ENCODE data around the gene LOC128125822.

LOC128125822 gene

DNA sequence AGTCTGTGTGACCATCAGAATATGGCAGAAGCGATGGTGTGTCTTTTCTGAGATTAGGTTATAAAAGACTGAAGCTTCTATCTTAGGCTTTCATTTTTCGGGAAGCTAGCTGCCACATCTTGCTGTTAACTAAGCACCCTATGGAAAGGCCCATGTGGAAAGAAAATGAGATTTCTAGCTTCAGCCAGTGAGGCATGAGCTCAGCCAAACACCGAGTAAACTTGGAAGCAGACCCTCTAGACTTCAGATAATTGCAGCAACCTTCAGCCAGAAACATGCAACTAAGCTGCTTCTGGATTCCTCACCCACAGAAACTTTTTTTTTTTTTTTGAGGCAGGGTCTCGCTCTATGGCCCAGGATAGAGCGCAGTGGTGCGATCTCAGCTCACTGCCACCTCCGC lies 20.6 kb downstream of the LOC128125822 start:
- Mint-ChIP-seq H3K4me1 (ENCODE audit: insufficient read depth, unreplicated experiment) (peaks cover 2% of the 10 kb centered on the region), H3K9me3 (ENCODE audit: unreplicated experiment) (no peaks in the 10 kb centered on the region), H3K27ac (ENCODE audit: low read depth, unreplicated experiment) (no peak overlapping the region), H3K36me3 (ENCODE audit: insufficient read depth, unreplicated experiment) (no peaks in the 10 kb centered on the region), H3K27me3 (ENCODE audit: insufficient read depth, unreplicated experiment) (no peaks in the 10 kb centered on the region), H3K4me3 (ENCODE audit: unreplicated experiment) (no peak overlapping the region)
- TF ChIP-seq, protein P1, sequence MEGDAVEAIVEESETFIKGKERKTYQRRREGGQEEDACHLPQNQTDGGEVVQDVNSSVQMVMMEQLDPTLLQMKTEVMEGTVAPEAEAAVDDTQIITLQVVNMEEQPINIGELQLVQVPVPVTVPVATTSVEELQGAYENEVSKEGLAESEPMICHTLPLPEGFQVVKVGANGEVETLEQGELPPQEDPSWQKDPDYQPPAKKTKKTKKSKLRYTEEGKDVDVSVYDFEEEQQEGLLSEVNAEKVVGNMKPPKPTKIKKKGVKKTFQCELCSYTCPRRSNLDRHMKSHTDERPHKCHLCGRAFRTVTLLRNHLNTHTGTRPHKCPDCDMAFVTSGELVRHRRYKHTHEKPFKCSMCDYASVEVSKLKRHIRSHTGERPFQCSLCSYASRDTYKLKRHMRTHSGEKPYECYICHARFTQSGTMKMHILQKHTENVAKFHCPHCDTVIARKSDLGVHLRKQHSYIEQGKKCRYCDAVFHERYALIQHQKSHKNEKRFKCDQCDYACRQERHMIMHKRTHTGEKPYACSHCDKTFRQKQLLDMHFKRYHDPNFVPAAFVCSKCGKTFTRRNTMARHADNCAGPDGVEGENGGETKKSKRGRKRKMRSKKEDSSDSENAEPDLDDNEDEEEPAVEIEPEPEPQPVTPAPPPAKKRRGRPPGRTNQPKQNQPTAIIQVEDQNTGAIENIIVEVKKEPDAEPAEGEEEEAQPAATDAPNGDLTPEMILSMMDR (IDR thresholded peaks at IDR 0.05; ENCODE audit: unreplicated experiment), result no peak
- DNase-seq (ENCODE audit: unreplicated experiment), result no peak
- intact Hi-C loops (cut with micrococcal nuclease), result no loop called here
- CTCF ChIA-PET, result interaction anchor here (0.6 to 1.7 kb wide), 3 partner anchors 160 to 240 kb away, joined by 3 to 8 read pairs (median 4); no protein-coding TSS in a partner anchor
- POLR2A ChIA-PET, result interaction anchor here (0.6 to 1.2 kb wide), 2 partner anchors 19 to 197 kb away, joined by 3 to 4 read pairs; no protein-coding TSS in a partner anchor
- no TSS peak for BruUV-seq (replicated peaks)

DNA sequence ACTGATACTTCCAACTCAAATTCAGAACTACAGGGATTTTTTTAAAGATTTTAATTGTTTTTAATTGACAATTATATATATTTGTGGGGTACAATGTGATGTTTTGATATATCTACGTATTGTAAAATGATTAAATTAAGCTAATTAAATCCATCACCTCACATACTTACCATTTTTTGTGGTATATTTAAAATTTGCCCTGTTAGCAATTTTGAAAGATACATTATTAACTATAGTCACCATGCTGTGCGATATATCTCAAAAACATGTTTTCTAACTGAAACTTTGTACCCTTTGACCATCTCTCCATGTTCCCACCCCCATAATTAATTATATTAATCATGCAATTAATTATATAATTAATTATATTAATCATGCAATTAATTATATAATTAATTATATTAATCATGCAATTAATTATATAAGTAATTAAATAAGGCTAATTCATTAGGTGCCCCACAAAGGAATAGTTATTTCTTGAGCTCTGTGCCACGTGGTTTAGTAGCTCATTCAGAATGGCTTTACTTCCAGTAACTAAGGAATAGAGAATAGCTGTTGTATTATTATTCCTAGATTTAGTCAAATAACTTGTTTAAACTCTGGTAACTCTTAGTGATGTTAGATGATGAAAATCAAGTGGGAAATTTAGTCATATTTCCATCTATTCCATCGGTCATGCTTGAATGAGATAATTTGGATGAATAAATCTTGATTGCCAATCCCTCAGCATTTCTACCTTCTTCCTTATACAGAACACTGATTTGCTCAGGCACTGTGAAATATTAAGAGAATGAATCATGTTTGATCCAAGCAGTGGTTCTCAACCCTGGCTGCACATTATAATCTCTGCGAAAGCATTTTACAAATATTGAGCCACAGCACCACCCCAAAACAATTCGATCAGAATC lies 25.1 kb downstream of the LOC128125822 start:
- POLR2A ChIA-PET, result interaction anchor here (0.6 to 5.8 kb wide), 18 partner anchors 9 to 248 kb away, joined by 3 to 50 read pairs (median 4); partner anchors contain the start of gene PHF3
- DNase-seq (ENCODE audit: unreplicated experiment), result no peak
- H3K27ac Mint-ChIP-seq (ENCODE audit: low read depth, unreplicated experiment), result peak overlapping the region; percentile 4
- no peaks in the 10 kb centered on the region for H3K9me3 Mint-ChIP-seq (ENCODE audit: unreplicated experiment)
- H3K4me1 Mint-ChIP-seq (ENCODE audit: insufficient read depth, unreplicated experiment), result peaks cover 7% of the 10 kb centered on the region
- H3K4me3 Mint-ChIP-seq (ENCODE audit: unreplicated experiment), result peak overlapping the region; percentile 72
- no TSS peak for BruUV-seq (replicated peaks)
- H3K36me3 Mint-ChIP-seq (ENCODE audit: insufficient read depth, unreplicated experiment), result no peaks in the 10 kb centered on the region
- intact Hi-C loops (cut with micrococcal nuclease), result loop anchor here (1.0 to 5.0 kb wide), 4 partner anchors 40 to 245 kb away; partner anchors contain the start of gene PHF3
- TF ChIP-seq, protein P1 (IDR thresholded peaks at IDR 0.05; ENCODE audit: unreplicated experiment), result no peak
- CTCF ChIA-PET, result interaction anchor here (0.6 to 6.4 kb wide), 36 partner anchors 10 to 245 kb away, joined by 3 to 61 read pairs (median 6); partner anchors contain the start of gene PHF3
- H3K27me3 Mint-ChIP-seq (ENCODE audit: insufficient read depth, unreplicated experiment), result no peaks in the 10 kb centered on the region

DNA sequence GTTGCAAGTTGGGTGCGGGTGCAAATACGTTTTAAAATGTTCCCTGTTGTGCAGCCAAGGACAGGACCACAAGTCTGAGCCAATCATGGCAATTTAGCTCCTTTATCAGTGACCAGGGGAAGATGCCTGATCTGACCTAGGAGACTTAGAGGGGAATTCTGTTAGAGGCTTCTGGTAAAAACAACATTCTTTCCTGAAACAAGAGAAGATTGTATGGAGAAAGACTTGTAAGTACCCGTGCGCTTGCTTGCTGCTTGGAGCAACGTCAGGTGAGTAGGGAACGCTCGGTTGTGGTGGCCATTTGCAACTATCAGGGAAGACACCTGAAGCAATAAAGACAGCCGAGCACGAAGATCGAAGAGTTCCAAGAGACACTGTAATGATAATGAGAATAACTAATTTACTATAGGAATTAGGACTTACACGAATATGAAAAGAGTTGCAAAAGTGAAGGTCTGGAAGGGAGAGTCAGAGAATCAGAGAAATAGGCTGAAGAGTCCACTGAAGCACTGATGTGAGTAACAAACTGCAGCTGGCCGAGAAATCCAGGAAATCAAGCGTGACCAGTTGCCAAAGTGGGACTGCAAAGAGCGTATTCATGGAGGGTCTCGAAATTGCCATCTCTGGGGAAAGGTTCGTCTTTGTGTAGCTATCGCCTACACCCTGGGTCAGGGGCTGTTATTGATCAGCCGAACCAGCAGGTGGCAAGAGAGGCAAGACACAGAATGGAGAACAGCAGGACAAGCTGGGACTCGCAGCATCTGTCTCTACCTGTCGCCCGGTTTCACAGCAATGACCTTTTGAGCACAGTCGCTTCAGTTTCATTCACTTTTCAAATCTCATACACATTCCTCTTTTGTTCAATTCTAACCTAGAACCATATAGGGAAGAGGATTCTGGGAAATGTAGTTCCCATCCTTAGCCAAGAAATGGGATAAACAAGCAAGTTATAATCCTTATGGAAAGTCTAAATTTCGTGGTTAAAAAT lies 26.1 kb downstream of the LOC128125822 start:
- ChIA-PET CTCF (interaction anchor here (0.6 to 6.4 kb wide), 47 partner anchors 9 to 249 kb away, joined by 3 to 61 read pairs (median 5); partner anchors contain the start of gene PHF3), POLR2A (interaction anchor here (0.6 to 5.8 kb wide), 20 partner anchors 10 to 249 kb away, joined by 3 to 50 read pairs (median 4); partner anchors contain the start of gene PHF3)
- Mint-ChIP-seq H3K27ac (ENCODE audit: low read depth, unreplicated experiment) (peak overlapping the region; percentile 4), H3K36me3 (ENCODE audit: insufficient read depth, unreplicated experiment) (no peaks in the 10 kb centered on the region), H3K27me3 (ENCODE audit: insufficient read depth, unreplicated experiment) (no peaks in the 10 kb centered on the region), H3K9me3 (ENCODE audit: unreplicated experiment) (no peaks in the 10 kb centered on the region), H3K4me1 (ENCODE audit: insufficient read depth, unreplicated experiment) (peaks cover 7% of the 10 kb centered on the region), H3K4me3 (ENCODE audit: unreplicated experiment) (peak overlapping the region; percentile 72)
- DNase-seq (ENCODE audit: unreplicated experiment), result peak; percentile 84
- intact Hi-C loops (cut with micrococcal nuclease), result loop anchor here (1.0 to 5.0 kb wide), 4 partner anchors 39 to 246 kb away; partner anchors contain the start of gene PHF3
- BruUV-seq (replicated peaks), result no TSS peak
- TF ChIP-seq, protein P1 (IDR thresholded peaks at IDR 0.05; ENCODE audit: unreplicated experiment), result peak; percentile 79

All from MCF 10A (cell line).